Measurements from ENCODE around the gene RPS28. TPM values are rescaled to one million over a fixed set of nuclear protein-coding genes. Genes with fewer than 3 reads are reported as not detected.
A peak's percentile ranks its signal among the peaks of the same experiment; 100 is the strongest.
"Not testable (repeated sequence)": the region's sequence is repeated elsewhere in the genome, so short reads cannot be mapped to it uniquely, and the experiment has no call there.

Gene RPS28
- total RNA-seq, 1 donor from 2014 or later = 1,645 TPM

GRCh38 chr19:8352134-8352827 lies 31.0 kb downstream of the RPS28 start:
- DNase-seq (no peak), ATAC-seq (peak; percentile 6)
- peaks cover 33% of the 10 kb centered on the region for H3K4me1 ChIP-seq
- H3K4me3 ChIP-seq = peak overlapping the region; percentile 9
- no peak for TF ChIP-seq CTCF (IDR thresholded peaks at IDR 0.05)
- H3K27me3 ChIP-seq = no peaks in the 10 kb centered on the region
- H3K9me3 ChIP-seq = no peaks in the 10 kb centered on the region
- no peak overlapping the region for H3K27ac ChIP-seq
- intact Hi-C loops (cut with DNase I) = no loop called here
- no peaks in the 10 kb centered on the region for H3K36me3 ChIP-seq

- peaks cover 33% of the 10 kb centered on the region for H3K4me1 ChIP-seq
- H3K27ac ChIP-seq; DNase-seq; intact Hi-C loops (cut with DNase I); H3K36me3 ChIP-seq; H3K27me3 ChIP-seq; ATAC-seq; H3K4me3 ChIP-seq; H3K9me3 ChIP-seq: not testable (repeated sequence)
Measured at GRCh38 chr19:8352845-8353244, 31.5 kb downstream of the RPS28 start.

- no peaks in the 10 kb centered on the region for H3K27me3 ChIP-seq
- no peak for TF ChIP-seq CTCF (IDR thresholded peaks at IDR 0.05)
- intact Hi-C loops (cut with DNase I) = loop anchor here (5.0 kb wide), 1 partner anchor 41 kb away; no protein-coding TSS in a partner anchor
- peak; percentile 91 for ATAC-seq
- no peaks in the 10 kb centered on the region for H3K36me3 ChIP-seq
- H3K4me3 ChIP-seq = no peak overlapping the region
- H3K27ac ChIP-seq = no peak overlapping the region
- peaks cover 33% of the 10 kb centered on the region for H3K4me1 ChIP-seq
- no peaks in the 10 kb centered on the region for H3K9me3 ChIP-seq
- peak; percentile 72 for DNase-seq
Measured at GRCh38 chr19:8355631-8356402, 34.5 kb downstream of the RPS28 start.

- peaks cover 43% of the 10 kb centered on the region for H3K4me1 ChIP-seq
- no peaks in the 10 kb centered on the region for H3K36me3 ChIP-seq
- no peaks in the 10 kb centered on the region for H3K9me3 ChIP-seq
- no peak overlapping the region for H3K4me3 ChIP-seq
- intact Hi-C loops (cut with DNase I) = loop anchor here (5.0 kb wide), 1 partner anchor 40 kb away; no protein-coding TSS in a partner anchor
- TF ChIP-seq CTCF (IDR thresholded peaks at IDR 0.05) = no peak
- H3K27me3 ChIP-seq = no peaks in the 10 kb centered on the region
- ATAC-seq = no peak
- no peak for DNase-seq
- no peak overlapping the region for H3K27ac ChIP-seq
Measured at GRCh38 chr19:8357007-8357521, 35.8 kb downstream of the RPS28 start.

GRCh38 chr19:8358948-8359347 lies 37.7 kb downstream of the RPS28 start:
- Histone ChIP-seq H3K27ac (no peak overlapping the region), H3K4me1 (peaks cover 49% of the 10 kb centered on the region), H3K27me3 (no peaks in the 10 kb centered on the region), H3K36me3 (no peaks in the 10 kb centered on the region), H3K9me3 (no peaks in the 10 kb centered on the region), H3K4me3 (no peak overlapping the region)
- DNase-seq = no peak
- no peak for TF ChIP-seq CTCF (IDR thresholded peaks at IDR 0.05)
- no peak for ATAC-seq
- intact Hi-C loops (cut with DNase I) = loop anchor here (5.0 kb wide), 1 partner anchor 38 kb away; no protein-coding TSS in a partner anchor

- no peaks in the 10 kb centered on the region for H3K36me3 ChIP-seq
- intact Hi-C loops (cut with DNase I) = no loop called here
- ATAC-seq = no peak
- no peaks in the 10 kb centered on the region for H3K9me3 ChIP-seq
- H3K27me3 ChIP-seq = no peaks in the 10 kb centered on the region
- no peak for TF ChIP-seq CTCF (IDR thresholded peaks at IDR 0.05)
- H3K4me1 ChIP-seq = peaks cover 47% of the 10 kb centered on the region
- H3K27ac ChIP-seq = no peak overlapping the region
- H3K4me3 ChIP-seq = no peak overlapping the region
- no peak for DNase-seq
Measured at GRCh38 chr19:8360196-8360595, 38.9 kb downstream of the RPS28 start.
